Measurements from ENCODE around the gene FAXC. TPM values are rescaled to one million over a fixed set of nuclear protein-coding genes. Genes with fewer than 3 reads are reported as not detected.

FAXC gene
- total and polyA plus RNA-seq, 2 of the 13 experiments (the other 11 are each of a cell fraction or from before 2014, with no cell fraction given) = 0.11 to 0.63 TPM

GRCh38 chr6:99333068-99333467 is 16.4 kb downstream of the FAXC start:
- WGBS (ENCODE audit: low lambda C conversion rate) = 11% methylated on average over 6 of the region's 6 CpGs
- no peaks in the 10 kb centered on the region for H3K36me3 ChIP-seq (replicated peaks in 1 of 2; ENCODE audit: control insufficient read depth in 1 of 2, insufficient read depth in 2 of 2, low read length in 2 of 2)
- in situ Hi-C loops (cut with HindIII; ENCODE audit: extremely low pct_ligation_motif_present, low pct_unique_long_range_greater_than_20kb) (loop anchor here (25.0 kb wide), 1 partner anchor 479 kb away; no protein-coding TSS in a partner anchor), intact Hi-C loops (cut with micrococcal nuclease; ENCODE audit: unreplicated experiment) (loop anchor here (5.0 kb wide), 2 partner anchors 59 to 489 kb away; partner anchors contain the start of gene COQ3)
- CTCF ChIA-PET (ENCODE audit: low intra/inter-chr PET ratio, low total read pairs) = no interaction called here
- no peaks in the 10 kb centered on the region for H3K9me3 ChIP-seq (ENCODE audit: low read length)
- H4K20me1 ChIP-seq (ENCODE audit: insufficient read depth, low read length) = no peaks in the 10 kb centered on the region
- TF ChIP-seq SRSF1 (optimal IDR thresholded peaks at IDR 0.05; ENCODE audit: low read depth, low read length) (no peak), ZNF354B (CRISPR knock-in tag; IDR thresholded peaks at IDR 0.05) (no peak), NFYC (CRISPR knock-in tag; IDR thresholded peaks at IDR 0.05) (no peak), ZSCAN12 (CRISPR knock-in tag; IDR thresholded peaks at IDR 0.05) (no peak), MEF2D (CRISPR knock-in tag; IDR thresholded peaks at IDR 0.05) (no peak), MAF1 (CRISPR knock-in tag; IDR thresholded peaks at IDR 0.05; ENCODE audit: borderline replicate concordance) (no peak), ZNF766 (CRISPR knock-in tag; IDR thresholded peaks at IDR 0.05; ENCODE audit: borderline replicate concordance) (no peak), POGZ (CRISPR knock-in tag; IDR thresholded peaks at IDR 0.05) (no peak), PHF8 (CRISPR knock-in tag; IDR thresholded peaks at IDR 0.05) (no peak), HBP1 (CRISPR knock-in tag; IDR thresholded peaks at IDR 0.05; ENCODE audit: low read depth) (no peak), ZNF296 (CRISPR knock-in tag; conservative IDR thresholded peaks at IDR 0.05) (no peak), ZNF101 (CRISPR knock-in tag; IDR thresholded peaks at IDR 0.05; ENCODE audit: borderline replicate concordance, low read depth) (no peak), ZFP91 (CRISPR knock-in tag; IDR thresholded peaks at IDR 0.05; ENCODE audit: borderline replicate concordance) (no peak)
- BruUV-seq (replicated peaks) = no TSS peak
- H3K27me3 ChIP-seq (ENCODE audit: control insufficient read depth in 1 of 2, insufficient read depth in 2 of 2, low read length in 2 of 2) = no peaks in the 10 kb centered on the region
- no peak for ATAC-seq
- H3K79me2 ChIP-seq (ENCODE audit: insufficient read depth, low read length) = no peaks in the 10 kb centered on the region
- no peak overlapping the region for H3K9ac ChIP-seq (ENCODE audit: insufficient read depth, low read depth, low read length)
- no peak for FAIRE-seq
- no peak overlapping the region for H3K27ac ChIP-seq (ENCODE audit: extremely low read length, insufficient read depth, low read length)
- no peak overlapping the region for H3K4me2 ChIP-seq (ENCODE audit: low read depth, low read length)
- peaks cover 5% of the 10 kb centered on the region; the same call in 1 of the 2 replicates for H3K4me1 ChIP-seq (ENCODE audit: insufficient read depth, low read length)
- no peak overlapping the region for H2AFZ ChIP-seq (ENCODE audit: low read length)
- H3K4me3 ChIP-seq (replicated peaks in 1 of 3; ENCODE audit: insufficient read depth in 1 of 3, low read depth in 2 of 3, low read length in 3 of 3) = no peak overlapping the region
- POLR2A ChIA-PET = no interaction called here
- DNase-seq (ENCODE audit: low spot score) = no peak
